ENCODE data around the gene SLC45A1.

- TF ChIP-seq POLR2A (IDR thresholded peaks at IDR 0.05), result no peak
- TF ChIP-seq, protein P1, sequence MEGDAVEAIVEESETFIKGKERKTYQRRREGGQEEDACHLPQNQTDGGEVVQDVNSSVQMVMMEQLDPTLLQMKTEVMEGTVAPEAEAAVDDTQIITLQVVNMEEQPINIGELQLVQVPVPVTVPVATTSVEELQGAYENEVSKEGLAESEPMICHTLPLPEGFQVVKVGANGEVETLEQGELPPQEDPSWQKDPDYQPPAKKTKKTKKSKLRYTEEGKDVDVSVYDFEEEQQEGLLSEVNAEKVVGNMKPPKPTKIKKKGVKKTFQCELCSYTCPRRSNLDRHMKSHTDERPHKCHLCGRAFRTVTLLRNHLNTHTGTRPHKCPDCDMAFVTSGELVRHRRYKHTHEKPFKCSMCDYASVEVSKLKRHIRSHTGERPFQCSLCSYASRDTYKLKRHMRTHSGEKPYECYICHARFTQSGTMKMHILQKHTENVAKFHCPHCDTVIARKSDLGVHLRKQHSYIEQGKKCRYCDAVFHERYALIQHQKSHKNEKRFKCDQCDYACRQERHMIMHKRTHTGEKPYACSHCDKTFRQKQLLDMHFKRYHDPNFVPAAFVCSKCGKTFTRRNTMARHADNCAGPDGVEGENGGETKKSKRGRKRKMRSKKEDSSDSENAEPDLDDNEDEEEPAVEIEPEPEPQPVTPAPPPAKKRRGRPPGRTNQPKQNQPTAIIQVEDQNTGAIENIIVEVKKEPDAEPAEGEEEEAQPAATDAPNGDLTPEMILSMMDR (IDR thresholded peaks at IDR 0.05), result no peak
Observed at GRCh38 chr1:8368956-8369639, 51.2 kb downstream of the SLC45A1 start.

All from lower leg skin (tissue), 3 donors.